Ecto neural progenitor cell (in vitro differentiated cells): ENCODE results near the gene SLC17A2.
"Not testable (repeated sequence)": the region's sequence is repeated elsewhere in the genome, so short reads cannot be mapped to it uniquely, and the experiment has no call there.

Source experiments
- DNase-seq: peaks from one replicate; pipeline ENCODE4 v3.0.0-alpha.2; 2018; ENCODE audit warnings: low spot score

Gene SLC17A2

DNA sequence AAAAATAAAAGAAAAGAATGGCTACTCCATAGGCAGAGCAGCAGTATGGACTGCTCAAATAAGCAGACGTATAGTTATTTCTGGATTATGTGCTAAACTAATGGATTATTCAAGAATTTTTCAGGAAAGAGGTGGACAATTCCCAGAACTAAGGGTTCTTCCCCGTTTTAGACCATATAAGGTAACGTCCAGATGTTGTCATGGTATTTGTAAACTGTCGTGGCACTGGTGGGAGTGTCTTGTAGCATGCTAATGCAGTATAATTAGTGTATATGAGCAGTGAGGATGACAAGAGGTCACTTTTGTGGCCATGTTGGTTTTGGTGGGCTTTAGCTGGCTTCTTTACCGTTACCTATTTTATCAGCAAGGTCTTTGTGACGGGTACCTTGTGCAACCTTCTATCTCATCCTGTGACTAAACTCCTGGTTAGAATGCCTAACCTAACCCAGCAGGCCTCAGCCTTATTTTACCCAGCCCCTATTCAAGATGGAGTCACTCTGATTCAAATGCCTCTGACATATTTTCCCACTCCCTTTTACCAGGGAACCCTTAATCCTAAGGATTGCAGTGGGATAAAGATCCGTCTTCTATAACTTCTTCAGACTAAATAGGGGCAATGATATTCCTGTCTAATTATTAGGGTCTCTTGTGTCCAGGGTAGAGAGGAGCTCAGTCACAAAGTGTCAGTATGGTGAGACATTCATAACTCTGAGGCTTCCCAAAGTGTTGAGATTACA, 21.0 kb upstream of the SLC17A2 start:
- no peak for DNase-seq

DNA sequence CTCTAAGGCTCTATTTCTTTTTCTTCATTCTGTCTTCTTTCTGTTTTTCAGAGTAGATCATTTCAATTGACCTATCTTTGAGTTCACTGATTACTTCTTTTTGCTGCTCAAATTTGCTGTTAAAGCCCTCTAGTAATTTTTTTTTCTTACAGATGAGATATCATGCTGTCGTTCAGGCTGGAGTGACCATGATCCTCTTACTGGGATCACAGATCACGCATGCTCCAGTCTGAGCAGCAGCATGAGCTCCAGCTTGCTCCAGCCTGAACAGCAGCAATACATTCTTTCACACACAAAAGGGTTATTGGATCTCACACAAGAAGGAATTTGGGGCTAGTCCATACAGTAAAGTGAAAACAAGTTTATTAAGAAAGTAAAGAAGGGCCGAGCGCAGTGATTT, 19.8 kb upstream of the SLC17A2 start:
- no peak for DNase-seq

DNA sequence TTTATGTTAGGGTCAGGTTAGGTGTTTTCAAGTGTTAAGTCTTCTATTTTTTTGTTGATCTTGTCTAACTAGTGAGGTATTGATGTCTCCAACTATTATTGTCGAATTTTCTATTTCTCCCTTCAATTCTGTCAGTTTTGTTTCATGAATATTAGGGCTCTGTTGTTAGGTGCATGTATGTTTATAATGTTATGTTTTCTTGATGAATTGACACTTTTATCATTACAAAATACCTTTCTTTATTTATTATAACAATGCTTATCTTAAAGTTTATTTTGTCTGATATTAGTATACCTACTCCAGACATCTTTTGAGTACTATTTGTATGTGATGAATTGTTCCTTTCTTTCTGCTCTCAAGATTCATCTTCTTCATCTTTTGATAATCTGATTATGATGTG, 19.2 kb upstream of the SLC17A2 start:
- no peak for DNase-seq

DNA sequence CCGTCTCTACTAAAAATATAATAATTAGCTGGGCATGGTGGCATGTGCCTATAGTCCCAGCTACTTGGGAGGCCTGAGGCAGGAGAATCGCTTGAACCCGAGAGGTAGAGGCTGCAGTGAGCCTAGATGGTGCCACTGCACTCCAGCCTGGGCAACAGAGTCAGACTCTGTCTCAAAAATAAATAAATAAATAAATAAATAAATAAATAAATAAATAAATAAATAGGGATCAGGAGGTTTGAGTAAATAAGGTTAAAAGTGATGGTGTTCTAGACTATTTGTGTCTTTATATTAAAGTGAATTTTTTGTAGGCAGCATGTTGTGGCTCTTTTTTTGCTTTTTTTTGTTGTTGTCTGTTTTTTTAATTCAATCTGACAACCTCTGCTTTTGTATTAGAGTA, 17.0 kb upstream of the SLC17A2 start:
- not testable (repeated sequence) for DNase-seq

DNA sequence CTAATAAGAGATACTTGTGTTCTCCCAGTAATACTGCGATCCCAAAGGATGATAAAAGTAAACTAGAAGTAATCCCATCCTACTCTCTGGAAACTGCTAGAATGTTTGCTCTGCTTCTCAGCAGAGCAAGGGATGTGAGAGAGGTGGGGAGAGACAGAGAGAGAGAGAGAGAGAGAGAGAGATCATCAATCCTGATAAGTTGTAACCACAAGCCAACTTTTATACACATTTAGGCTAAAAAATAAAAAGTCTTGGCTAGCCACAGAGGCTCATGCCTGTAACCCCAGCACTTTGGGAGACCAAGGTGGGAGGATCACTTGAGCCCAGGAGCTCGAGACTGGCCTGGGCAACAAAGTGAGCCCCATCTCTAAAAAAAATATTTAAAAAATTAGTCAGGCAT, 16.1 kb upstream of the SLC17A2 start:
- no peak for DNase-seq

DNA sequence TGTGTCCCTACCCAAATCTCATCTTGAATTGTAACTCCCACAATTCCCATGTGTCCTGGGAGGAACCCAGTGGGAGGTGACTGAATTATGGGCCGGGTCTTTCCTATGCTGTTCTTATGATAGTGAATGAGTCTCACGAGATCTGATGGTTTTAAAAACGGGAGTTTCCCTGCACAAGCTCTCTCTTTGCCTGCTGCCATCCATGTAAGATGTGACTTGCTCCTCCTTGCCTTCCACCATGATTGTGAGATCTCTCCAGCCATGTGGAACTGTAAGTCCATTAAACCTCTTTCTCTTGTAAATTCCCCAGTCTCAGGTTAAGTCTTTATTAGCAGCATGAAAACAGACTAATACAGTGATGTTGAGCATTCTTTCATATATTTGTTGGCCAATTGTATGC, 15.2 kb upstream of the SLC17A2 start:
- DNase-seq, result not testable (repeated sequence)

DNA sequence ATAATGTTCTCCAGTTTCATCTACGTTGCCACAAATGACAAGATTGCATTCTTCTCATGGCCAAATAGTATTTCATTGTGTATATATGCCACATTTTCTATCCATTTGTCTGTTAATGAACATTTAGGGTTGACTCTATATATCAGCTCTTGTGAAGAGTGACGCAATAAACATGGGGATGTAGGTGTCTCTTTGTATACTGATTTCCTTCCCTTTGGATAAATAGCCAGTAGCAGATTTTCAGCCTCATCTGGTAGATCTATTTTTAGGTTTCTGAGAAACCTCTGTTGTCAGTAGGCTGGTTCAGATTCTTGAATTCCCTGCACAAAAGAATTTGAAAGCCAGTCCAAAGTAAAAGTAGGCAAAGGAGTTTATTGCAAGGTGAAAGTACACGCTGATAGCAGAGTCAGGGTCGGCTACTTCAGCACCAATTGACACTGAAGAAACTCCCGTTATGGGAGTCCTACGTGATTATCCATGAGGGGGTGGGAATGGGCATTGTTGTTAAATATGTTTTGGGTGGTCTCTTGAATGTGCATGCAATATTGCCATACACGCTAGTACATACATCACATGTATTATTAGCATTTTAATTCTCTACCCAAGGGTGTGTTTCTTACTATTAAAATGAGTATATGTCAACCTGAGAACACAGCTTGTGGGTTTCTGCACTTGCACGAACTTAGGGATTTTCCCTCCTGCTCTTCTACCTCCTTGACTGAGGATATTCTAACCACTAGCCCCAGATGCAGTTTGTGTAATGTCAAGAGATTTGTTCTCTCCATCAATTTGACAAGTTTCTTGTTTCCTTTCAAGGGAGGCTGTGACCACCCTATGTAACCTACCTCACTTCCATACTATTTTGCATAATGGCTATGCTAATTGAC, 14.4 kb upstream of the SLC17A2 start:
- DNase-seq, result no peak

DNA sequence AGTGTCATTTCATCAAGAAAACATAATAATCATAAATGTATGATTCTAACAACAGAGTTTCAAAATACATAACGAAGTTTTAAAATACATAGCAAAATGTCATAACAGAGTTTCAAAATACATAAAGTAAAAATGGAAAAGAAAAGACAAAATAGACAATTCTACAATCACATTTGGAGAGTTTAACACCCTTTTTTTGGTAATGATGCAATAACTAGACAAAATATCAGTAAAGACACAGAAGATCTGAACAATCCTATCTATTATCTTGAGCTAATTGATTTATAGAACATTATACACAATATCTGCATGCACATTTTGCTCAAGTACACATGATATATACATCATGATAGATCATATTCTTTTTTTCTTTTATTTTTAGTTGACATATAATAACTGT, 13.4 kb upstream of the SLC17A2 start:
- no peak for DNase-seq

DNA sequence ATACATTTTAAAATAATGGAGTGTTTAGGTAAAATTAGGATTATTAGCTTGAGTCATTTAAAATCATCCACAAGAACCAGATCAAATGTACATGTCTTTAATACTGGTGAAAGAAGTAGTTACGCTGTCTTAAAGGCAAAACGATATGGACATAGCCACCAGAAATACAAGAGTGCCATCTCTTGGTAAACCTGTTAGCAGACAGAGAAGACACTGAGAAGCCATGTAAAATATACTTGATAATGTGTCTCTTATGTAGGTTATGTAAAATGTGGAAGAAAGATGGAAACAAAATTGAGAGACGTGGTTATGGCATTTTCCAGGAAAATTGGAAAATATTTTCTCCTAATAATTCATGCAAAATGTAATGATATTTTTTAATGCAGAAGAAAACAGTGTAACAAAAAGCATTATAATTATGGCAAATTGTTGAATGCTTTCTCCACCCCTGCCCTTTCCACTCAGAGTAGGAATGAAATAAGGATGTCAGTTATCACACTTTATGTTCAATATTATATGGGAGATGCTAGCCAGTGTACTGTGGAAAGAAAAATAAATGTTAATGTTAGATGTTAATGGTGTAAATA, 12.2 kb upstream of the SLC17A2 start:
- no peak for DNase-seq

DNA sequence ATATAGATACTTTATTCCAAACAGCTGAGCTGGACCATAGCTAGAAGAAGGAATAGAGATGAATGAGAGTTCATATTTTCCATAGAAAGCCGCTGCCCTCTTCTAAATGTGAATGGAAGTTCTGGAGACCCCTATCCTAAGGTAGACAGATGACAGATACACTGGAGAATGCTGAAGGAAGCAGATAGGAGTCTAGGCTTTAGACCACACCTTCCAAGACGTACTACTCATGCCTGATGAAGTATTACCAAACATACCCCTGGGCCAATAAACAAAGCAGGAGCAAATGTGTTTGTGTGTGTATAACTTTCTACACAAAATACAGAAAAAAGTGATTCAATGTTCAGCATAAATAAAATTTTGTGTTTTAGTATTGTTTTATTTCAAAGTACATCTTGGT, 9.1 kb upstream of the SLC17A2 start:
- DNase-seq, result no peak

DNA sequence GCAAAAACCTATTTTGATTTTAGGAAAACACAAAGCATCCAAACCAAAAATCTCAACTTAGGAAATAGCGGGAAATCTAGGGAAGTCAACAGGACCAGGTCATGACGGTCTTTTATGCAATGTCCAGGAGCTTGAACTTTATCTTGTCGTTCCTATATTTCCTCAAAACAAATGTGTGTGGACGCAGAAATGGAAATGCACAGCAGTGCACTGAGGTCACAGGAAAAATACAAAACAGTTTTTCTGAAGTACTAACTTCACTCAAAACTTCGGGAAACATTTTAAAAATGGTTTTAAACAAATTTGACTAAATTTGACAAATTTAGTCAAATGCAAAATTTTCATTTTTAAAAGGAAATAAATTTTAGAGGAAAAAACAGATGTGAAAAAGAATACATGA, 5.5 kb upstream of the SLC17A2 start:
- DNase-seq, result no peak

DNA sequence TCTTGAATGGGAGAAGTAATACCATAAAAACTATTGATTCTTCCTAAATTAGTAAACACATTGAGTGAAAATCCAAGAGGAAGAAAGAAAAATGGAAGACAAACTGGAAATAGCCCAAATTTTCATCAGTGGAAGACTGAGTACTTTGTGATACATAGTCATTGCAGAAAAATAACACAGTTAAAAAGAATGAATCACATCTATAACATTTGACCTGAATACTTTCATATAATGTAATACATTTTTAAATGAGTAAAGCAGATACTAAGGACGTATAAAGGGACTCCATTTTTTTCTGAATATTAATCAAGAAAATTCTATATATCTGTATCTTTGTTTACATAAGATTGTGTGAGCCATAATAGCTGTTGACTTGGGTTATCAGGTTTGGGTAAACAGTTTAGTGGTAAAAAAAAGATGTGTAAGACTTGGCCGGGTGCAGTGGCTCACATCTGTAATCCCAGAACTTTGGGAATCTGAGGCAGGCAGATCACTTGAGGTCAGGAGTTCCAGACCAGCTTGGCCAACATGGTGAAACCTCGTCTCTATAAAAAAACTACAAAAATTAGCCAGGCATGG, 4.3 kb upstream of the SLC17A2 start:
- no peak for DNase-seq

DNA sequence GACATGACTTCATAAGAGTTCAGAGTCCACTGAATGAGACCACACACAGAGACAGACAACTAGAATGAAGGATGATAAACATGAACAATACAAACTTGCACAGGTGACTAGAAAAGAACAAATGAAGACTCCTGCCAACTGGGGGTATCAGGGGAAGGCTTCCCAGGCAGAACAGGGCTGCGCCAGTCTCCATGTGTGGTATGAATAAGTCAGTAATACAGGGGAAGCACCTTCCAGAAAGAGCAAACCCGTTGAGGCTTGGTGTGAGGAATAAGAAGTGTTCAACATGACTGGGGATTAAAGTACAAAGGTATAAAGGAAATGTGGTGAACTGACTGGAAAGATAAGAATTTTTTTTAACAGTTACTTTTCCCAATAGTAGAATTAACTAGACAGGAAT, 3.7 kb upstream of the SLC17A2 start:
- DNase-seq, result no peak

DNA sequence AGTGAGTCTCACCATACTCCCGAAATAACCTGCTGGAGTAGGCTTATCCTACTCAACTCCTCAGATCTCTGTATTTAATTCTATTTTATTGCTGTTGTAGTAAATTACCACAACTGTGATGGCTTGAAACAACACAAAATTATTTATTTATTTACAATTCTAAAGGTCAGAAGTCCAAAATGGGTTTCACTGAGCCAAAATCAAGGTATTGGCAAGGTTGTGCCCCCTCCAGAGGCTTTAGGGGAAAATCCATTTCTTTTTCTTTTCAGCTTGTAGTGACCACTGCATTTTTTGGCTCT, 869 bp upstream of the SLC17A2 start:
- no peak for DNase-seq

DNA sequence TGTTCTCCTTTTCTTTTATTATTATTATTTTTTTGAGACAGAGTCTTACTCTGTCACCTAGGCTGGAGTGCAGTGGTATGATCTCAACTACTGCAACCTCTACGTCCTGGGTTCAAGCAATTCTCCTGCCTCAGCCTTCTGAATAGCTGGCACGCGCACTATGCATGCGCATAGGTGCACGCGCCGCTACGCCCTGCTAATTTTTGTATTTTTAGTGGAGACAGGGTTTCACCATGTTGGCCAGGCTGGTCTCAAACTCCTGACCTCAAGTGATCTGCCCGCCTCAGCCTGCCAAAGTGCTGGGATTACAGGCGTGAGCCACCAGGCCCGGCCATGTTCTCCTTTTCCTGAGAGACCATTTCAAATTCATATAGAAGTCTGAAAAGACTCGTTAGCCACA, 706 bp downstream of the SLC17A2 start:
- DNase-seq, result not testable (repeated sequence)

DNA sequence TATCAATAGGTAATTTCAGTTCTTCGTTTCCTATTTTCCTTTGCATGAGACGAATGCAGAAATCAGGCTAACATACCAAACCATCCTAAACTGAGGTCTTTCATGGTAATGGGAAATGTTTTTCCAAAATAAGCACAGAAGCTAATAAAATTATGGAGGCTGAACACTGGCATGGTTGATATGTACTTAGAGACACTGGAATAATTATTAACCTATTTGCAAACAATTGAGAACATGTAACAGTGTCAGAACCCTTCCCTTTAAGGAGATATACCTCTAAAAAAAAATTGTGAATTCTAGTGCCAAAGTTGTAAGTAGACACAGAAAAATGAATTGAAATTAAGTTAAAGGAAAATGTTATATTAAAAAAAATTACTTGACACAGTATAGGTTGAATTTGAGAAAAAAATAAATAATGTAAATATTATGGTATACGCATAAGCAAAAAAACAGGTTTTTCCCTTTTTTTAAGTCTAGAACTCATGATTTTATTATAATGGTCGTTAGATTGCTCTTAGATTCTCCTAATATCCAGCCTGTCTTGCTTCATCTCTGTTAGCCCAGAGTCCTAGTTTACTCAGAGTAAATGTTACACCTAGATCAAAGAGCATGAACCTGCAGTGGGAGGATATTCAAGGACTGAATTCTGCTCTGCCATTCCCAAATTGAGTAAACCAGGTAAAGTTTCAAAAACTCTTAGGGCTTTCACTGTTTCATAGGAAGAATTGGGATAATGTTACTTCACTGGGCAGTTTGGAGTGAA, 1.7 kb downstream of the SLC17A2 start:
- no peak for DNase-seq

DNA sequence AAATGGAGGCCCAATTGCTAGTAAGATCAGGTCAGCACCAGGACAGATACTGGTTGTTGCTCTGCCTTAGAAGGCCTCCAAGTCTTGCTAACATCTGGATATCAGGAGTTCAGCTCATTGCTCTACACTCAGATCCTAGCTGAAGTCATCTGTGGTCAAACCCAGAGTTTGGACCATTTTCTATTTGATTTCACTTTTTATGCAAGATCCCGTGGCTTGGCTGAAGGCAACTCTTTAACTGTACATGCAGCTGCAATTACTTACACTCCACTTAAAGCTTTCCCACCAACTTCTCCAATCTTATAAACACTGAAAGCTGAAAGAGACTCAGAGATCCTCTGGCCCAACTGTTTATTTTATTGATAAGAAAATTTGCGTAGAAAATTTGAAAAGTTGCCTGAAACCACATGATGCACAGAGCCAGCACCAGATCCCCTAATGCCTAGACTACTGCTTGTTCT, 2.7 kb downstream of the SLC17A2 start:
- DNase-seq, result no peak

DNA sequence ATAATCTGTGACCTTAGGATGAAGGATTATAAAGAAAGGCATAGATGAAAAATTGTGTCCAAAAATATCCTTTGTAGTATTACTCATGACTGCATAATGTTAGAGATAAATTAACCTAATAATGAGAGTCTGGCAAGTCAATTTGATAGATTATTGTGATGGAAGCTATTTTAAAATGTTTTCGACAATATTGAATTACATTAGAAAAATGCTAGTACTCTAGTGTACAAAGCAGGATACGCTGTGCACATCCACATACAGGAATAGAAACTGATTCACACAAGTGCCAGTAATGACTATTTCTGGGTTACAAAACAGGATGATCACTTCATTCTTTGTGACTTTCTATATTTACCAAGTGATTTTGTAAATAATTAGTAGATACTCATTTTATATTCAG, 3.3 kb downstream of the SLC17A2 start:
- DNase-seq, result no peak

DNA sequence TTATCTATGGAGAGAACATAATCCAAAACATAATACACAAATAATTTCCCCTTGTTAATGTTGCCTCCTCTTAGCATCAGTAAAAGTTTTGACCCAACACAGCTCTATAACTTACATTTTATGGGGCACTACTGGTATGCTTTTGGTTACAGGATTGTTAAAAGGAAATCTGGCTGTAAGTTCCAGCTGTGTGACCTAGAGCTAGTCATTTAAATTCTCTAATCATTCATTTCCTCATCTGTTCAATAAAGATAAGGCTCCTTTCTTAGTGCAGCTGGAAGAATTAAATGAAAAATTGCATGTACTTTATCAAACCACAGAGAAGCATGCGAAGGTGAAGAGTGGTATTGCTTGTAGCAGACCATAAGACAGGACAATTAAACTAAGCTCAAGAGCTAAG, 4.6 kb downstream of the SLC17A2 start:
- no peak for DNase-seq

DNA sequence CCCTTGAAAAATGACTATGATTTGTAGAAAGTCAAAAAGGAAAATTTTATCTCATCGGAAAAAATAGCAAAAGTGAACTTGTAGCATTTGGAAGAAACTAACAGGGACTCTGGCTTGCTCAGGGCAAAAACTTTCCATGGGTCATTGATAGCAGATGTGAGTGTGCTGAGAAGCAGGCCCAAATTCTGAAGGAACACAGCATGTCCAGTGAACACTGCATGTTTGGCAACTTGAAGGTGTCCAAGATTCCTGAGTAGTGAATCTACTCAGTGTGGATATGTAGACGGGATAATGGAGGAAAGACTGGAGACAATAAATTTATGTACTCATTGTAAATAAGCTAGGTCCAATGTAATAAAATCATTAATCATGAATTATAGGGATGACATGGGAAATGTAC, 8.2 kb downstream of the SLC17A2 start:
- no peak for DNase-seq

DNA sequence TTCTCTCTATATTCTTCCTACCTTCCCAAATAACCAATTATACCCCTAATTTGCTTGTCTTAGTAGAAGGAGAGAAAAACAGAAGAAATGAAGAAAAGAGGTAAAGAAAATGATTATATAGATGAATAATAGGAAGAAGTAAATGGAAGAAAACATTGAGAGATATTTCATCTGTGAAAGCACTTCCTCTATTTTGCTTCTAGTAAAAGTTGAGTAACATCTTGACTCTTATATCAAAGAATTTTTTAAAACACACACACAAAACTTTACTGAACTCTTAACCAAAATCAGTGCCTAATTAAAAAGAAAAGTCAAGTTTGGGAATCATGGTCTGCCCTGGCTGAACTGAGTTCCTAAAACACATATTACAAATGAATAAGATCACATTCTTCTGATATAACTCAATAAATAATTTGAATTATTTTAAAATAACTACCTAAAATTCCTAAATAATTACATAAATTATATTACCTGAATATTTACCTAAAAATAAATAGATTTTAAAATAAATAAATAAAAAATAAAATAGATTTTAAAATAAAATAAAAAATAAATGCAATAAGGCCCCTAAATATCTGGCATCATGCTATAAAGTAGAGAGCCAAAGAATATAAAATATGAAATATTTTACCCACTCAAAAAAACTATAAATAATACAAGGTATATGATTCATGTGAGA, 8.8 kb downstream of the SLC17A2 start:
- no peak for DNase-seq

DNA sequence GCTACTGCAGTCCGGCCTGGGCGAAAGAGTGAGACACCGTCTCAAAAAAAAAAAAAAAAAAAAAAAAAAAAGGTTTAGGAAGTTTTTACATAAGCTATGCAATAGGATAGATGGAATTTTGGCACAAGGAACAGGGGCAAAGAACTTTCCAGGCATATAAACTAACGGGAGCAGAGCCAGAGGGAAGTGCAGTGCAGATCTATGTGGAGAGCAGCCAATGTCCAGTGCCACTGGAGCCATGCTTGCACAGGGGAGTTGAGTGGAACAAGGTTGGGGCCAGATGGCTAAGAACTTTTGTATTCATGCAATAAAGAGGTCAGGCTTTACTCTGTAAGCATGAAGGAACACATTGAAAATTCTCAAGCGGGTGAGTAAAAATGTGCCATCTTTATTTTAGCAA, 10.8 kb downstream of the SLC17A2 start:
- no peak for DNase-seq
